ENCODE data around the gene PTPRD.

- TF ChIP-seq CTCF (conservative IDR thresholded peaks at IDR 0.05; ENCODE audit: low read depth in 2 of 2) (no peak), EZH2phosphoT487 (IDR thresholded peaks at IDR 0.05; ENCODE audit: unreplicated experiment) (no peak), REST (IDR thresholded peaks at IDR 0.05; ENCODE audit: unreplicated experiment) (no peak), JUNB (IDR thresholded peaks at IDR 0.05; ENCODE audit: unreplicated experiment) (no peak), EZH2 (IDR thresholded peaks at IDR 0.05; ENCODE audit: low read depth, unreplicated experiment) (no peak), ZNF462 (CRISPR knock-in tag; IDR thresholded peaks at IDR 0.05) (no peak), NANOG (IDR thresholded peaks at IDR 0.05; ENCODE audit: borderline replicate concordance) (no peak), ZNF331 (CRISPR knock-in tag; IDR thresholded peaks at IDR 0.05; ENCODE audit: low read depth) (no peak), POLR2AphosphoS5 (IDR thresholded peaks at IDR 0.05; ENCODE audit: low read depth) (no peak), CREB1 (CRISPR knock-in tag; IDR thresholded peaks at IDR 0.05; ENCODE audit: low read depth) (no peak), STAT1 (IDR thresholded peaks at IDR 0.05; ENCODE audit: unreplicated experiment) (no peak), ZNF114 (CRISPR knock-in tag; IDR thresholded peaks at IDR 0.05) (no peak)
These were observed 1969.3 kb downstream of the PTPRD start for GRCh38 chr9:8643464-8643863.
